Stimulated activated CD8-positive, alpha-beta memory T cell treated with anti-CD3 and anti-CD28 coated beads, Interleukin-12 subunit alpha, Interleukin-12 subunit beta, amount 100 ng/mL, for 1 hour (primary cell): ENCODE data around the gene HOPX.
"Not testable (repeated sequence)": the region's sequence is repeated elsewhere in the genome, so short reads cannot be mapped to it uniquely, and the experiment has no call there.

Source experiments
- DNase-seq: peaks from one replicate; pipeline ENCODE4 v3.0.0-alpha.2; 2020; ENCODE audit warnings: low read depth

HOPX gene

GRCh38 chr4:56626963-56627362, 54.1 kb downstream of the HOPX start:
- DNase-seq, result no peak

GRCh38 chr4:56626420-56626819, 54.7 kb downstream of the HOPX start:
- no peak for DNase-seq

GRCh38 chr4:56622176-56622575, 58.9 kb downstream of the HOPX start:
- DNase-seq, result no peak

DNA sequence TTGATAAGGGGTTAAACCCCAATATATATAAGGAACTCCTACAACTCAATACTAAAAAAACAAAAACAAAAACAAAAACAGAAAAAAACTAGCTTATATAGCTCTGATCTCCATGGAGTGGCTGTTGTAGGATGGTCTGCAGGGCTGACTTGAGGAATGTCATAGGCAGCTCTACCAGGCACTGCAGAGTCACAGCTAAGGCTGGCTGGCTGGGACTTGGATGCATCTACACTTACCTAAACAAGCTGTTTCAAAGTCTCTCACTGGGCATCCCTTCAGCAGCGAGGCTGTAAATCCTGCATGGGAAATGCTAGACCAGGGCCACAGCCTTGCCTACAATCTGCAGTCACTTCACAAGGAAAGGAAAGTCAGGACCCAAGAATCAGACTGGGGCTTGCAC, 61.3 kb downstream of the HOPX start:
- DNase-seq, result no peak

DNA sequence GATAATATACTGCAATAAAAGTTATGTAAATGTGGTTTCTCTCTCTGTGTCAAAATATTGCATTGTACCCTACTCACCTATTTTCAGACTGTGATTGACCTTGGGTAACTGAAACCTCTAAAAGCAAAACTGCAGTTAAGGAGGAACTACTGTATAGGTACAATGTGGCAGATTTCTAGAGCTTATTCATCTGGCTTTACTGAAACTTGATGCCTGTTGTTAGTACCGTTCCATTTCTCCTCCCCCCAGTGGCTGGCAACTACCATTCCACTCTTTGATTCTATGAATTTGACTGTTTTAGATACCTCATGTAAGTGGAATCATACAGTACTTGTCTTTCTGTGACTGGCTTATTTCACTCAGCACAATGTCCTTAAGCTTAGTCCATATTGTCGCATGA, 61.9 kb downstream of the HOPX start:
- DNase-seq, result no peak

- no peak for DNase-seq
Observed at GRCh38 chr4:56618734-56619133, 62.4 kb downstream of the HOPX start.

DNA sequence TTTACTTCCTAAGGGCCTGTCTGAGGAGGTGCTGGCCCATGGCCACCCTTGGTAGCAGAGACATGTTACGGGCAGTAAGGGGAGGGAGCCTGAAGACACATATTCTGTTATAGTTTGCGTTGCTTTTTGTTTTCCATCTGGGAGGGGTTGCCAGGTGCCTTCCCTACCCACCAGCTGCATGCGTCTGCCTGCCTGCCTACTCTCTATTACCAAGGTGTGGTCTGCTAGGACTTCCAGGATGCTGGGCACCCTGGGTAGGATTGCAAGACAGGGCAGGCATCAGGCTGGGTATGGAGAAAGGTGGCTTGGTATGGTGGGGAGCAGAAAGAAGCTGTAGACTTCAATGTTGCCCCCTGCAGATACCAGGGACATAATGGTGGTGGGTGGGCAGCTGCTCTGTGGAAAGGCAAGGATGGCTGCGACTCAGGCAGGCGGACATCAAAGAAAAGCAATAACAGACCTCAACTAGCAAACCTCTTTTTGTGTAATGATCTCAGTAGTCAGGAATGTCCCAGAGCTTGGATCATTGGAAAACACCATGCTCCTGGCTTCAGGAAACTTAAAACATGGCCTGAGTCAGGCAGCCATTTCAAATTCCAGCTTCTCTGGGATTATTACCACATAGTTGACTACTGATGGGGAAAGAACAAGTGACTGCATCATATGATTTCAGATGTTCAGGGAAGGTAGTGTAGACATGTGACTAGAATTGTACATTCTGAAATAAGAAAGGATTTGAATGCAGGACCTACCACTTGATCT, 67.8 kb downstream of the HOPX start:
- DNase-seq, result no peak

DNA sequence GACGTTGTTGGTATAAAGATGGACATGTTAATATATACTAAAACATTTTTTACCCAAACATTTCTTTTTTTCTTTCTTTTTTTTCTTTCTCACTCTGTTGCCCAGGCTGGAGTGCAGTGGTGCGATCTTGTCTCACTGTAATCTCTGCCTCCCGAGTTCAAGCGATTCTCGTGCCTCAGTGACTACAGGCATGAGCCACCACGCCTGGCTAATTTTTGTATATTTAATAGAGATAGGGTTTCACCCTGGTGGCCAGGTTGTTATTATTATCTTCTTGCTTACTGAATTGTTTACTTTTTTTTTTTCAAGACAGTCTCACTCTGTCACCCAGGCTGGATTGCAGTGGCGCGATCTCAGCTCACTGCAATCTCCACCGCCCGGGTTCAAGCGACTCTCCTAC, 68.8 kb downstream of the HOPX start:
- DNase-seq, result no peak

DNA sequence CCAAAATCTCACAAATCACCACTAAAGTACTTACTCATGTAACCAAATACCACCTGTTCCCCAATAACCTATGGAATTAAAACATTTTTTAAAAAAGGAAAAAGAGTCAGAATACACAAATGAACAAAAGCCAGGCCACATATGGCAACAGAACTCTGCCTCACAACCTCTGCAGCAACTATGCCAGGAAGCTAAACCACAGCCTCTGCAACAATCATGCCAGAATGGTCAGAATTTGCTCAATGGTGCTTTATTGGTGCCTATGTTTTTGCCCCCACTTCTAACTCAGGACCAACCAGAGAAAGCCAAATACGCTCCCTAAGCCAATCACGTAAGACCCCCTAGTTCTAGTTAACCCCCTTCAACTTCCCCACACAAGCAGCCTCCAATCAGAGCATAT, 69.6 kb downstream of the HOPX start:
- no peak for DNase-seq

DNA sequence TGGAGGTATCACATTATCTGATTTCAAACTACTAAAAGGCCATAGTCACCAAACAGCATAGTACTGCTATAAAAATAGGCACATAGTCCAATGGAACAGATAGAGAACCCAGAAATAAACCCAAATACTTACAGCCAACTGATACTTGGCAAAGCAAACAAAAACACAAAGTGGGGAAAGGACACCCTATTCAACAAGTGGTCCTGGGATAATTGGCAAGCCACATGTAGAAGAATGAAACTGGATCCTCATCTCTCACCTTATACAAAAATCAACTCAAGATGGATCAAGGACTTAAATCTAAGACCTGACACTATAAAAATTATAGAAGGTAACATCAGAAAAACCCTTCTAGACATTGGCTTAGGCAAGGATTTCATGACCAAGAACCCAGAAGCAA, 70.9 kb downstream of the HOPX start:
- DNase-seq, result not testable (repeated sequence)

GRCh38 chr4:56607926-56608325, 73.2 kb downstream of the HOPX start:
- no peak for DNase-seq

DNA sequence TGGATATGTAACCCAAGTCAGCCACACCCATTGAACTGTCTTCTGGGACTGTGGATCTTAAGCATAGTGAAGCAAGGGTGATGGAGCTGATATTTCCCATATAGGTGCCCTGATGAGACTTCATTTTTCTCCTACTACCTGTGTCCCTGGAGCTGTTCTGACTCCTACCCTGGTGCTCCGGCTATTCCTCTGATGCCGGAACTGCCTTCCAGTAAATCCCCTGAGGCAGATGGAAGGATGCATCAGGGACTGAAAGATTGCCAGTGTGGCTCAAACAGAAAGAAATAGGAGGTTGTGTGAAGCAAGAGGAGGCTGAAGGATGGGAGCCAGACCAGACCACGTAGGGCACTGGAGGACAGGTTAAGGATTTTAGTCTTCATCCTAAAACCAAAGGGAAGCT, 74.7 kb downstream of the HOPX start:
- DNase-seq, result no peak

DNA sequence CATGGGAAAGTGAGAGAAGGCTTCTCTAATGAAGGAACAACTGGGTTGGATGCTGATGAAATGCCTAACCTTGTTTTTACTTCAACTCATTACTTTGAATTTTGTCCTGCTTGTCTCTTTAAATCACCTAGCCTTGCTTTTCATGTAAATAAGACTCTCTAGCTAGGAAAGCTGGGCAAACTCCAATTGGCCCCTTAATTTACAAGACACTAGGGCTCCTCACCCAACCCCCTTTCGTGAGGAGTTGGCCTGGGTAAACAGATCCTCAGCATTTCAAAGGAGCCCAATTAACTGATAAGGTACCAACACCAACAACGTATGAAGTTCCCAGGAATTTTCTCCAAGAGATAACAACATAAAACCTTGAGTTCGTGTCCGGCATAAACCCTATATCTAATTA, 75.6 kb downstream of the HOPX start:
- DNase-seq, result not testable (repeated sequence)

- no peak for DNase-seq
Observed at GRCh38 chr4:56603297-56603696, 77.8 kb downstream of the HOPX start.
